ENCODE measurements around the gene SLC25A38. TPM values are rescaled to one million over a fixed set of nuclear protein-coding genes. Genes with fewer than 3 reads are reported as not detected.

The SLC25A38 gene
- total RNA-seq, 1 experiment from 2014 or later = 29.7 TPM

GRCh38 chr3:39398700-39399099, 15.5 kb downstream of the SLC25A38 start:
- intact Hi-C loops (cut with micrococcal nuclease) = no loop called here
- ATAC-seq (peak; percentile 51), DNase-seq (no peak)
- Histone ChIP-seq H3K27ac (ENCODE audit: low read length) (no peak overlapping the region), H3K9me3 (ENCODE audit: low read length) (no peaks in the 10 kb centered on the region), H3K79me2 (ENCODE audit: low read length) (no peaks in the 10 kb centered on the region), H2AFZ (ENCODE audit: low read length) (no peak overlapping the region), H3K4me2 (ENCODE audit: low read length) (no peak overlapping the region), H3F3A (ENCODE audit: low read length, unreplicated experiment) (no peaks in the 10 kb centered on the region), H3K4me1 (ENCODE audit: insufficient read depth, low read length) (no peaks in the 10 kb centered on the region), H3K4me3 (ENCODE audit: low read length) (no peak overlapping the region), H3K9ac (ENCODE audit: low read length) (no peak overlapping the region), H3K9me2 (replicated peaks; ENCODE audit: low read length) (no peaks in the 10 kb centered on the region), H4K20me1 (ENCODE audit: low read length) (no peaks in the 10 kb centered on the region), H3K27me3 (ENCODE audit: low read length) (no peaks in the 10 kb centered on the region), H3K36me3 (ENCODE audit: low read depth, low read length) (peaks cover 38% of the 10 kb centered on the region)
- ChIA-PET CTCF (no interaction called here), POLR2A (ENCODE audit: unreplicated experiment) (no interaction called here)
- TF ChIP-seq EZH2 (IDR thresholded peaks at IDR 0.05; ENCODE audit: low read length, unreplicated experiment) = no peak
- 0 out of 2 replicates have a peak, but pooled peaks have one; percentile 13 for TF ChIP-seq CTCF (conservative IDR thresholded peaks at IDR 0.05; ENCODE audit: low read depth, low read length)
- no peak for TF ChIP-seq EZH2phosphoT487 (IDR thresholded peaks at IDR 0.05; ENCODE audit: borderline replicate concordance, low read length)
- BruUV-seq (replicated peaks) = no TSS peak

DNA sequence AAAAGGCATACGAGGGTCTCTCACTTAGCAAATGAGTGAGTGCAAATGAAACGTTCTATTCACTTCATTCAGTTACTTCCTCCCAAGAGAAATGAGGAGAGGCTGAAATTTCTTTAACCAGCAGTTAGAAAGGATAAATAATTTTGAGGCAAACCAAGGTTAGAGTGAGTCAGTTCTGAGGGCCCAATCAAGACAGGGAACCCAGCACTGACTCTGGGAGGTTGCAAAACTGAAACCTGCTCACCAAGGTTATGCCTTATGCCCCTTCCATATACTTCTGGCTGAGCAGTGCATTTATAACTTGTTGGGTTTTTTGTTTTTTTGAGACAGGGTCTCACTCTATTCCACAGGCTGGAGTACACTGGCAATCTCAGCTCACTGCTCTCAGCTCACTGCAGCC, 18.8 kb downstream of the SLC25A38 start:
- CTCF ChIA-PET = no interaction called here
- Histone ChIP-seq H3K4me1 (ENCODE audit: insufficient read depth, low read length) (peaks cover 7% of the 10 kb centered on the region; the same call in 1 of the 2 replicates), H3K27ac (ENCODE audit: low read length) (no peak overlapping the region), H3K36me3 (ENCODE audit: low read depth, low read length) (peaks cover 14% of the 10 kb centered on the region), H3K9ac (ENCODE audit: low read length) (no peak overlapping the region), H3K27me3 (ENCODE audit: low read length) (no peaks in the 10 kb centered on the region), H3K9me2 (replicated peaks; ENCODE audit: low read length) (no peaks in the 10 kb centered on the region), H3F3A (ENCODE audit: low read length, unreplicated experiment) (peaks cover 5% of the 10 kb centered on the region), H4K20me1 (ENCODE audit: low read length) (peaks cover 2% of the 10 kb centered on the region; the same call in 1 of the 2 replicates), H3K79me2 (ENCODE audit: low read length) (peaks cover 6% of the 10 kb centered on the region), H3K4me2 (ENCODE audit: low read length) (no peak overlapping the region), H2AFZ (ENCODE audit: low read length) (no peak overlapping the region), H3K4me3 (ENCODE audit: low read length) (no peak overlapping the region), H3K9me3 (ENCODE audit: low read length) (no peaks in the 10 kb centered on the region)
- BruUV-seq (replicated peaks) = no TSS peak
- POLR2A ChIA-PET (ENCODE audit: unreplicated experiment) = interaction anchor here (0.5 kb wide), 1 partner anchor 253 kb away, joined by 3 read pairs; no protein-coding TSS in a partner anchor
- no peak for DNase-seq
- intact Hi-C loops (cut with micrococcal nuclease) = no loop called here
- TF ChIP-seq CTCF (conservative IDR thresholded peaks at IDR 0.05; ENCODE audit: low read depth, low read length) (no peak), EZH2phosphoT487 (IDR thresholded peaks at IDR 0.05; ENCODE audit: borderline replicate concordance, low read length) (no peak), EZH2 (IDR thresholded peaks at IDR 0.05; ENCODE audit: low read length, unreplicated experiment) (no peak)
- no peak for ATAC-seq

- H3K4me2 ChIP-seq (ENCODE audit: low read length) = peak overlapping the region; percentile 91; the same call in 1 of the 2 replicates
- no peaks in the 10 kb centered on the region for H3K9me2 ChIP-seq (replicated peaks; ENCODE audit: low read length)
- no TSS peak for BruUV-seq (replicated peaks)
- H3K9ac ChIP-seq (ENCODE audit: low read length) = no peak overlapping the region
- intact Hi-C loops (cut with micrococcal nuclease) = no loop called here
- no peaks in the 10 kb centered on the region for H3K27me3 ChIP-seq (ENCODE audit: low read length)
- POLR2A ChIA-PET (ENCODE audit: unreplicated experiment) = no interaction called here
- no peak for ATAC-seq
- no peak for DNase-seq
- H3K9me3 ChIP-seq (ENCODE audit: low read length) = no peaks in the 10 kb centered on the region
- peaks cover 26% of the 10 kb centered on the region for H3K4me1 ChIP-seq (ENCODE audit: insufficient read depth, low read length)
- CTCF ChIA-PET = no interaction called here
- H3K36me3 ChIP-seq (ENCODE audit: low read depth, low read length) = peaks cover 29% of the 10 kb centered on the region
- peaks cover 32% of the 10 kb centered on the region for H4K20me1 ChIP-seq (ENCODE audit: low read length)
- H3K4me3 ChIP-seq (ENCODE audit: low read length) = no peak overlapping the region
- H2AFZ ChIP-seq (ENCODE audit: low read length) = no peak overlapping the region
- TF ChIP-seq EZH2 (IDR thresholded peaks at IDR 0.05; ENCODE audit: low read length, unreplicated experiment) (no peak), EZH2phosphoT487 (IDR thresholded peaks at IDR 0.05; ENCODE audit: borderline replicate concordance, low read length) (no peak), CTCF (conservative IDR thresholded peaks at IDR 0.05; ENCODE audit: low read depth, low read length) (no peak)
- H3K79me2 ChIP-seq (ENCODE audit: low read length) = peaks cover 37% of the 10 kb centered on the region
- H3F3A ChIP-seq (ENCODE audit: low read length, unreplicated experiment) = peaks cover 8% of the 10 kb centered on the region
- no peak overlapping the region for H3K27ac ChIP-seq (ENCODE audit: low read length)
Observed at GRCh38 chr3:39404943-39405686, 21.9 kb downstream of the SLC25A38 start.

Data from PC-3 (cell line).